ENCODE measurements around the gene FGF14. TPM values are rescaled to one million over a fixed set of nuclear protein-coding genes. Genes with fewer than 3 reads are reported as not detected.

The FGF14 gene
- total RNA-seq, 2 experiments from 2014 or later = not detected

- Mint-ChIP-seq H3K27ac (no peak overlapping the region), H3K36me3 (no peaks in the 10 kb centered on the region), H3K27me3 (peaks cover 69% of the 10 kb centered on the region), H3K9me3 (ENCODE audit: low read depth) (no peaks in the 10 kb centered on the region), H3K4me1 (no peaks in the 10 kb centered on the region), H3K4me3 (no peak overlapping the region)
- CTCF ChIA-PET = no interaction called here
- DNase-seq = no peak
- no peak for ATAC-seq
Measured at GRCh38 chr13:101917833-101918661, 483.8 kb downstream of the FGF14 start.

- Mint-ChIP-seq H3K27me3 (peaks cover 70% of the 10 kb centered on the region), H3K36me3 (no peaks in the 10 kb centered on the region), H3K27ac (no peak overlapping the region), H3K4me1 (no peaks in the 10 kb centered on the region), H3K4me3 (no peak overlapping the region), H3K9me3 (ENCODE audit: low read depth) (no peaks in the 10 kb centered on the region)
- CTCF ChIA-PET = no interaction called here
- ATAC-seq (no peak), DNase-seq (no peak)
Measured at GRCh38 chr13:101917475-101917810, 484.4 kb downstream of the FGF14 start.

GRCh38 chr13:101916775-101917474, 484.9 kb downstream of the FGF14 start:
- DNase-seq (no peak), ATAC-seq (no peak)
- H3K9me3 Mint-ChIP-seq (ENCODE audit: low read depth) = no peaks in the 10 kb centered on the region
- no peaks in the 10 kb centered on the region for H3K36me3 Mint-ChIP-seq
- CTCF ChIA-PET = no interaction called here
- H3K4me3 Mint-ChIP-seq = no peak overlapping the region
- H3K27ac Mint-ChIP-seq = no peak overlapping the region
- peaks cover 67% of the 10 kb centered on the region for H3K27me3 Mint-ChIP-seq
- H3K4me1 Mint-ChIP-seq = no peaks in the 10 kb centered on the region

GRCh38 chr13:101916108-101916774, 485.6 kb downstream of the FGF14 start:
- H3K27me3 Mint-ChIP-seq = peaks cover 60% of the 10 kb centered on the region
- H3K4me1 Mint-ChIP-seq = no peaks in the 10 kb centered on the region
- CTCF ChIA-PET = no interaction called here
- no peak overlapping the region for H3K27ac Mint-ChIP-seq
- no peaks in the 10 kb centered on the region for H3K9me3 Mint-ChIP-seq (ENCODE audit: low read depth)
- no peaks in the 10 kb centered on the region for H3K36me3 Mint-ChIP-seq
- no peak overlapping the region for H3K4me3 Mint-ChIP-seq
- ATAC-seq = no peak
- DNase-seq = no peak

GRCh38 chr13:101915755-101916107, 486.1 kb downstream of the FGF14 start:
- H3K27me3 Mint-ChIP-seq = peaks cover 55% of the 10 kb centered on the region
- H3K36me3 Mint-ChIP-seq = no peaks in the 10 kb centered on the region
- CTCF ChIA-PET = no interaction called here
- ATAC-seq (no peak), DNase-seq (no peak)
- no peaks in the 10 kb centered on the region for H3K9me3 Mint-ChIP-seq (ENCODE audit: low read depth)
- H3K4me1 Mint-ChIP-seq = no peaks in the 10 kb centered on the region
- no peak overlapping the region for H3K4me3 Mint-ChIP-seq
- H3K27ac Mint-ChIP-seq = no peak overlapping the region

- Mint-ChIP-seq H3K27ac (no peak overlapping the region), H3K36me3 (no peaks in the 10 kb centered on the region), H3K4me3 (no peak overlapping the region), H3K27me3 (peaks cover 51% of the 10 kb centered on the region), H3K9me3 (ENCODE audit: low read depth) (no peaks in the 10 kb centered on the region), H3K4me1 (no peaks in the 10 kb centered on the region)
- no peak for ATAC-seq
- CTCF ChIA-PET = no interaction called here
- DNase-seq = no peak
Measured at GRCh38 chr13:101915331-101915730, 486.5 kb downstream of the FGF14 start.

- Mint-ChIP-seq H3K4me3 (no peak overlapping the region), H3K36me3 (no peaks in the 10 kb centered on the region), H3K27me3 (peaks cover 18% of the 10 kb centered on the region), H3K9me3 (ENCODE audit: low read depth) (no peaks in the 10 kb centered on the region), H3K27ac (no peak overlapping the region), H3K4me1 (no peaks in the 10 kb centered on the region)
- DNase-seq (no peak), ATAC-seq (no peak)
- CTCF ChIA-PET = no interaction called here
Measured at GRCh38 chr13:101911752-101912151, 490.1 kb downstream of the FGF14 start.

- Mint-ChIP-seq H3K4me3 (no peak overlapping the region), H3K9me3 (ENCODE audit: low read depth) (no peaks in the 10 kb centered on the region), H3K4me1 (no peaks in the 10 kb centered on the region), H3K36me3 (no peaks in the 10 kb centered on the region), H3K27me3 (no peaks in the 10 kb centered on the region), H3K27ac (no peak overlapping the region)
- ATAC-seq (no peak), DNase-seq (no peak)
- CTCF ChIA-PET = no interaction called here
Measured at GRCh38 chr13:101903890-101904289, 498.0 kb downstream of the FGF14 start.

GRCh38 chr13:101898676-101899075, 503.2 kb downstream of the FGF14 start:
- ATAC-seq (no peak), DNase-seq (no peak)
- Mint-ChIP-seq H3K9me3 (ENCODE audit: low read depth) (no peaks in the 10 kb centered on the region), H3K36me3 (no peaks in the 10 kb centered on the region), H3K27ac (no peak overlapping the region), H3K4me3 (no peak overlapping the region), H3K4me1 (no peaks in the 10 kb centered on the region), H3K27me3 (no peaks in the 10 kb centered on the region)
- CTCF ChIA-PET = no interaction called here

GRCh38 chr13:101896541-101896940, 505.3 kb downstream of the FGF14 start:
- no peaks in the 10 kb centered on the region for H3K36me3 Mint-ChIP-seq
- H3K9me3 Mint-ChIP-seq (ENCODE audit: low read depth) = no peaks in the 10 kb centered on the region
- DNase-seq = no peak
- CTCF ChIA-PET = no interaction called here
- no peaks in the 10 kb centered on the region for H3K27me3 Mint-ChIP-seq
- no peaks in the 10 kb centered on the region for H3K4me1 Mint-ChIP-seq
- no peak overlapping the region for H3K27ac Mint-ChIP-seq
- ATAC-seq = no peak
- H3K4me3 Mint-ChIP-seq = no peak overlapping the region

GRCh38 chr13:101893021-101893420, 508.8 kb downstream of the FGF14 start:
- CTCF ChIA-PET = no interaction called here
- DNase-seq (no peak), ATAC-seq (no peak)
- no peak overlapping the region for H3K4me3 Mint-ChIP-seq
- H3K9me3 Mint-ChIP-seq (ENCODE audit: low read depth) = no peaks in the 10 kb centered on the region
- no peaks in the 10 kb centered on the region for H3K4me1 Mint-ChIP-seq
- H3K27ac Mint-ChIP-seq = no peak overlapping the region
- H3K36me3 Mint-ChIP-seq = no peaks in the 10 kb centered on the region
- no peaks in the 10 kb centered on the region for H3K27me3 Mint-ChIP-seq

GRCh38 chr13:101892296-101892695, 509.6 kb downstream of the FGF14 start:
- ATAC-seq (no peak), DNase-seq (no peak)
- Mint-ChIP-seq H3K36me3 (no peaks in the 10 kb centered on the region), H3K4me3 (no peak overlapping the region), H3K27ac (no peak overlapping the region), H3K4me1 (no peaks in the 10 kb centered on the region), H3K9me3 (ENCODE audit: low read depth) (no peaks in the 10 kb centered on the region), H3K27me3 (no peaks in the 10 kb centered on the region)
- CTCF ChIA-PET = no interaction called here

- no peaks in the 10 kb centered on the region for H3K4me1 Mint-ChIP-seq
Measured at GRCh38 chr13:101881593-101881992, 520.3 kb downstream of the FGF14 start.

GRCh38 chr13:101880581-101880980, 521.3 kb downstream of the FGF14 start:
- H3K27me3 Mint-ChIP-seq = no peaks in the 10 kb centered on the region
- H3K27ac Mint-ChIP-seq = no peak overlapping the region
- DNase-seq = no peak
- H3K9me3 Mint-ChIP-seq (ENCODE audit: low read depth) = no peaks in the 10 kb centered on the region
- H3K4me3 Mint-ChIP-seq = no peak overlapping the region
- no peaks in the 10 kb centered on the region for H3K4me1 Mint-ChIP-seq
- no peaks in the 10 kb centered on the region for H3K36me3 Mint-ChIP-seq
- ATAC-seq = no peak
- CTCF ChIA-PET = no interaction called here

More at GRCh38 chr13:101881593-101881992, 520.3 kb downstream of the FGF14 start:
- Mint-ChIP-seq H3K9me3 (ENCODE audit: low read depth) (no peaks in the 10 kb centered on the region), H3K36me3 (no peaks in the 10 kb centered on the region), H3K4me3 (no peak overlapping the region), H3K27me3 (no peaks in the 10 kb centered on the region), H3K27ac (no peak overlapping the region)
- CTCF ChIA-PET = no interaction called here
- ATAC-seq (no peak), DNase-seq (no peak)
